Measurements from ENCODE around the gene MPC2.
A peak's percentile ranks its signal among the peaks of the same experiment; 100 is the strongest.

Gene MPC2

DNA sequence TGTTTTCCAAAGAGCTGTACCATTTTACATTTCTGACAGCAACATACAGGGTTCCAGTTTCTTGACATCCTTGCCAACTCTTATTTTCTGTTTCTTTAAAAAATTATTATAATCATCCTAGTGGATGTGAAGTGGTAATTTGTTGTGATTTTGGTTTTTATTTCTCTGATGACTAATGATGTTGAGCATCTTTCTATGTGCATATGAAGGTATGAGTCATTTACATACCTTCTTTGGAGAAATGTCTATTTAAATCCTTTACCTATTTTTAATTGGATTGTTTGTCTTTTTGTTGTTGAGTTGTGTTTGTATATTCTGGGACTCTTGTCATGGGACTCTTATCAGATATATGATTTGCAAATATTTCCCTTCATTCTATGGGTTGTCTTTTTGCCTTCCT lies 20.8 kb upstream of the MPC2 start:
- Histone ChIP-seq H3K9ac (ENCODE audit: low read depth in 1 of 2, low read length in 2 of 2) (no peak overlapping the region), H3K27me3 (ENCODE audit: control insufficient read depth in 1 of 2, insufficient read depth in 2 of 2, low read length in 2 of 2) (no peaks in the 10 kb centered on the region), H3K4me3 (ENCODE audit: low read depth in 1 of 2, low read length in 2 of 2) (no peak overlapping the region), H3K9me3 (ENCODE audit: control insufficient read depth in 1 of 2, low read length in 2 of 2) (no peaks in the 10 kb centered on the region), H3K4me1 (ENCODE audit: control insufficient read depth in 1 of 2, insufficient read depth in 2 of 2, low read length in 2 of 2) (no peaks in the 10 kb centered on the region), H3K27ac (ENCODE audit: low read depth, low read length) (no peak overlapping the region), H3K36me3 (ENCODE audit: control insufficient read depth in 1 of 2, insufficient read depth in 2 of 2, low read length in 2 of 2) (peaks cover 8 to 15% of the 10 kb centered on the region in 2 donors)

- H3K4me3 ChIP-seq (ENCODE audit: low read depth in 1 of 2, low read length in 2 of 2) = no peak overlapping the region
- H3K27me3 ChIP-seq (ENCODE audit: control insufficient read depth in 1 of 2, insufficient read depth in 2 of 2, low read length in 2 of 2) = no peaks in the 10 kb centered on the region
- no peak overlapping the region for H3K27ac ChIP-seq (ENCODE audit: low read depth, low read length)
- H3K9me3 ChIP-seq (ENCODE audit: control insufficient read depth in 1 of 2, low read length in 2 of 2) = no peaks in the 10 kb centered on the region
- no peak overlapping the region for H3K9ac ChIP-seq (ENCODE audit: low read depth in 1 of 2, low read length in 2 of 2)
- H3K4me1 ChIP-seq (ENCODE audit: control insufficient read depth in 1 of 2, insufficient read depth in 2 of 2, low read length in 2 of 2) = no peaks in the 10 kb centered on the region
- H3K36me3 ChIP-seq (ENCODE audit: control insufficient read depth in 1 of 2, insufficient read depth in 2 of 2, low read length in 2 of 2) = peaks cover 11 to 17% of the 10 kb centered on the region in 2 donors
Observed at GRCh38 chr1:167955915-167956314, 19.0 kb upstream of the MPC2 start.

DNA sequence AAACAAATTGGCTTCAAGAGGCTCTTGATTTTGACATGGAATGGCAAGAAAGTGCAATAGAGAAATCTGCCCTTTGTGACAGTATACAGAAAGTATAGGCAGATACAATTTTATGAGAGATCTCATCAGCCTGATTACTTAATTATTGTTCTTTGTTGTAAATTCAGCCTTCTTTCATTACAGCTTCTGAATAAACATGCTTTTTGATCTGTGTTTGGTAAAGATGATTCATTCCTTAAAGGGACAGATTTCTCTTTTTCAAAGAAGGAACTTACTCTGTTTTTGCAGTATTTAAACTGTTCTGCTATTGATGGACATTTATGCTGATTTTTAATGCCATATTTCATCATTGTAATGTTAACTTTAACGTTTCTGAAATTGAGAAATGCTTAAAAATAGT lies 13.7 kb upstream of the MPC2 start:
- Histone ChIP-seq H3K4me3 (ENCODE audit: low read depth in 1 of 2, low read length in 2 of 2) (no peak overlapping the region), H3K27me3 (ENCODE audit: control insufficient read depth in 1 of 2, insufficient read depth in 2 of 2, low read length in 2 of 2) (no peaks in the 10 kb centered on the region), H3K27ac (ENCODE audit: low read depth, low read length) (no peak overlapping the region), H3K9me3 (ENCODE audit: control insufficient read depth in 1 of 2, low read length in 2 of 2) (no peaks in the 10 kb centered on the region), H3K9ac (ENCODE audit: low read depth in 1 of 2, low read length in 2 of 2) (no peak overlapping the region), H3K36me3 (ENCODE audit: control insufficient read depth in 1 of 2, insufficient read depth in 2 of 2, low read length in 2 of 2) (peaks cover 7 to 14% of the 10 kb centered on the region in 2 donors), H3K4me1 (ENCODE audit: control insufficient read depth in 1 of 2, insufficient read depth in 2 of 2, low read length in 2 of 2) (peaks cover 7 to 15% of the 10 kb centered on the region in 2 donors)

GRCh38 chr1:167949785-167950184 lies 12.9 kb upstream of the MPC2 start:
- Histone ChIP-seq H3K4me3 (ENCODE audit: low read depth in 1 of 2, low read length in 2 of 2) (no peak overlapping the region), H3K36me3 (ENCODE audit: control insufficient read depth in 1 of 2, insufficient read depth in 2 of 2, low read length in 2 of 2) (peaks cover 7 to 12% of the 10 kb centered on the region in 2 donors), H3K9me3 (ENCODE audit: control insufficient read depth in 1 of 2, low read length in 2 of 2) (no peaks in the 10 kb centered on the region), H3K27ac (ENCODE audit: low read depth, low read length) (no peak overlapping the region), H3K9ac (ENCODE audit: low read depth in 1 of 2, low read length in 2 of 2) (no peak overlapping the region), H3K27me3 (ENCODE audit: control insufficient read depth in 1 of 2, insufficient read depth in 2 of 2, low read length in 2 of 2) (no peaks in the 10 kb centered on the region), H3K4me1 (ENCODE audit: control insufficient read depth in 1 of 2, insufficient read depth in 2 of 2, low read length in 2 of 2) (peaks cover 7 to 15% of the 10 kb centered on the region in 2 donors)

- no peak overlapping the region for H3K27ac ChIP-seq (ENCODE audit: low read depth, low read length)
- no peak overlapping the region for H3K9ac ChIP-seq (ENCODE audit: low read depth in 1 of 2, low read length in 2 of 2)
- H3K36me3 ChIP-seq (ENCODE audit: control insufficient read depth in 1 of 2, insufficient read depth in 2 of 2, low read length in 2 of 2) = peaks cover 3 to 9% of the 10 kb centered on the region in 2 donors
- no peaks in the 10 kb centered on the region for H3K9me3 ChIP-seq (ENCODE audit: control insufficient read depth in 1 of 2, low read length in 2 of 2)
- H3K4me3 ChIP-seq (ENCODE audit: low read depth in 1 of 2, low read length in 2 of 2) = no peak overlapping the region
- H3K4me1 ChIP-seq (ENCODE audit: control insufficient read depth in 1 of 2, insufficient read depth in 2 of 2, low read length in 2 of 2) = peaks cover 7 to 15% of the 10 kb centered on the region in 2 donors
- no peaks in the 10 kb centered on the region for H3K27me3 ChIP-seq (ENCODE audit: control insufficient read depth in 1 of 2, insufficient read depth in 2 of 2, low read length in 2 of 2)
Observed at GRCh38 chr1:167947733-167948132, 10.9 kb upstream of the MPC2 start.

DNA sequence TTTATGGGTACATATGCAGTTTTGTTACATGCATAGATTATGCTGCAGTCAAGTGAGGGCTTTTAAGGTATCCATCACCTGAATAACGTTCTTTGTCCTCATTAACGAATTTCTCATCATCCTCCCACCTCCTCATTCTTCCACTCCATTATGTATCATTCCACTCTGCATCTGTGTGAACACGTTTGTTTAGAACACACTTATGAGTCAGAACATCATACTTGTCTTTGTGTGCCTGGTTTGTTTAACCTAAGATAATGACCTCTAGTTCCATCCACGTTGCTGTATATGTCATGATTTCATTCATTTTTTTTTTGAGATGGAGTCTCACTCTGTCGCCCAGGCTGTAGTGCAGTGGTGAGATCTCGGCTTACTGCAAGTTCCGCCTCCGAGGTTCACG lies 6.7 kb upstream of the MPC2 start:
- Histone ChIP-seq H3K4me3 (ENCODE audit: low read depth in 1 of 2, low read length in 2 of 2) (no peak overlapping the region), H3K9ac (ENCODE audit: low read depth in 1 of 2, low read length in 2 of 2) (no peak overlapping the region), H3K27ac (ENCODE audit: low read depth, low read length) (no peak overlapping the region), H3K4me1 (ENCODE audit: control insufficient read depth in 1 of 2, insufficient read depth in 2 of 2, low read length in 2 of 2) (peaks cover 0 to 8% of the 10 kb centered on the region in 2 donors), H3K9me3 (ENCODE audit: control insufficient read depth in 1 of 2, low read length in 2 of 2) (no peaks in the 10 kb centered on the region), H3K36me3 (ENCODE audit: control insufficient read depth in 1 of 2, insufficient read depth in 2 of 2, low read length in 2 of 2) (peaks cover 0 to 4% of the 10 kb centered on the region in 2 donors), H3K27me3 (ENCODE audit: control insufficient read depth in 1 of 2, insufficient read depth in 2 of 2, low read length in 2 of 2) (no peaks in the 10 kb centered on the region)

DNA sequence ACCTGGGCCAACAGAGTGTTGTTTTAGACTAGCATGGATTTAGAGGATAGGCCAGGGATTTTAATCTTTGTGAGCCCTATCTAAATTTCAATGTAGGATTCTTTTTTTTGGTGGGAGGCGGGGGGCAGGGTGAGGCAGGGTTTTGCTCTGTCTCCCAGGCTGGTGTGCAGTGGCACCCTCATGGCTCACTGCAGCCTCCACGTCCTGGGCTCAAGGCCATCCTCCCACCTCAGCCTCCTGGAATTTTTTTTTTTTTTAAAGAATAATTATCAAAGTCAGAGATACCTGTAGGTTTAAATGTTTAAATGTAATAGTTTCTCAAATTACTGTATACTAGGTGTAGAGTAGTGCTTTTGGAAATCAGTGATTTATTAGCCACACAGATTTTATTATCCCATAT lies 3.4 kb upstream of the MPC2 start:
- Histone ChIP-seq H3K27me3 (ENCODE audit: control insufficient read depth in 1 of 2, insufficient read depth in 2 of 2, low read length in 2 of 2) (no peaks in the 10 kb centered on the region), H3K27ac (ENCODE audit: low read depth, low read length) (no peak overlapping the region), H3K4me1 (ENCODE audit: control insufficient read depth in 1 of 2, insufficient read depth in 2 of 2, low read length in 2 of 2) (peaks cover 0 to 6% of the 10 kb centered on the region in 2 donors), H3K9me3 (ENCODE audit: control insufficient read depth in 1 of 2, low read length in 2 of 2) (no peaks in the 10 kb centered on the region), H3K9ac (ENCODE audit: low read depth in 1 of 2, low read length in 2 of 2) (no peak overlapping the region), H3K4me3 (ENCODE audit: low read depth in 1 of 2, low read length in 2 of 2) (no peak overlapping the region), H3K36me3 (ENCODE audit: control insufficient read depth in 1 of 2, insufficient read depth in 2 of 2, low read length in 2 of 2) (peaks cover 0 to 4% of the 10 kb centered on the region in 2 donors)

DNA sequence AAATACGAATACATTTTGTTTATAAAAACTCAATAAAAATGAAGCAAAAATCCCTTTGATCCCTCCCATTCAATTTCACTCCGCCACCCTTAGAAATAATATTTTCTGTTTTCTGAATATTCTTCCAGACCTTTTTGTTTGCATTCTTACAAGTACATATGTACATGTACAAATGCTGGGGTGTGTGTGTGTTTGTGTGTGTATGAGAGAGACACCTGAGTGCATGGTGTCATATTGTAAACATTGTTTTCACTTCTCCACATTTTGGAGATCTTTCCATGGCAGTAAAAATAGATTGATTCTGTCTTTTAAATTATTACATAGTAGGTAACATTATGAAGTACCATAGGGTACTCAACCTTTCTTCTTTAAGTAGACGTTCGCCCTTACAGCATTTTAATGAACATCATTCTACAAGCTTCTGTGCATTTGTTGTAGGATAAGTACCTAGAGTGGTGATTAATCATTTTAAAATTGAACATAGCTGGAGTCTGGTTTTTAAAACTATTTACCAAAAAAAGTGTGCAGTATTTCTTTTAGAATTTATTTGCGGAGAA lies 1.3 kb upstream of the MPC2 start:
- Histone ChIP-seq H3K27me3 (ENCODE audit: control insufficient read depth in 1 of 2, insufficient read depth in 2 of 2, low read length in 2 of 2) (no peaks in the 10 kb centered on the region), H3K9me3 (ENCODE audit: control insufficient read depth in 1 of 2, low read length in 2 of 2) (no peaks in the 10 kb centered on the region), H3K4me3 (ENCODE audit: low read depth in 1 of 2, low read length in 2 of 2) (peak overlapping the region; percentile 92 to 93), H3K4me1 (ENCODE audit: control insufficient read depth in 1 of 2, insufficient read depth in 2 of 2, low read length in 2 of 2) (peaks cover 7 to 11% of the 10 kb centered on the region in 2 donors), H3K36me3 (ENCODE audit: control insufficient read depth in 1 of 2, insufficient read depth in 2 of 2, low read length in 2 of 2) (no peaks in the 10 kb centered on the region), H3K27ac (ENCODE audit: low read depth, low read length) (no peak overlapping the region), H3K9ac (ENCODE audit: low read depth in 1 of 2, low read length in 2 of 2) (peak overlapping the region in 1 of 2 donors; percentile 95)

GRCh38 chr1:167937709-167938010 lies 788 bp upstream of the MPC2 start:
- peak overlapping the region; percentile 97 for H3K27ac ChIP-seq (ENCODE audit: low read depth, low read length)
- peaks cover 10 to 11% of the 10 kb centered on the region in 2 donors for H3K4me1 ChIP-seq (ENCODE audit: control insufficient read depth in 1 of 2, insufficient read depth in 2 of 2, low read length in 2 of 2)
- H3K9me3 ChIP-seq (ENCODE audit: control insufficient read depth in 1 of 2, low read length in 2 of 2) = no peaks in the 10 kb centered on the region
- peak overlapping the region; percentile 92 to 93 for H3K4me3 ChIP-seq (ENCODE audit: low read depth in 1 of 2, low read length in 2 of 2)
- H3K36me3 ChIP-seq (ENCODE audit: control insufficient read depth in 1 of 2, insufficient read depth in 2 of 2, low read length in 2 of 2) = no peaks in the 10 kb centered on the region
- H3K9ac ChIP-seq (ENCODE audit: low read depth in 1 of 2, low read length in 2 of 2) = peak overlapping the region; percentile 90 to 95
- H3K27me3 ChIP-seq (ENCODE audit: control insufficient read depth in 1 of 2, insufficient read depth in 2 of 2, low read length in 2 of 2) = no peaks in the 10 kb centered on the region

DNA sequence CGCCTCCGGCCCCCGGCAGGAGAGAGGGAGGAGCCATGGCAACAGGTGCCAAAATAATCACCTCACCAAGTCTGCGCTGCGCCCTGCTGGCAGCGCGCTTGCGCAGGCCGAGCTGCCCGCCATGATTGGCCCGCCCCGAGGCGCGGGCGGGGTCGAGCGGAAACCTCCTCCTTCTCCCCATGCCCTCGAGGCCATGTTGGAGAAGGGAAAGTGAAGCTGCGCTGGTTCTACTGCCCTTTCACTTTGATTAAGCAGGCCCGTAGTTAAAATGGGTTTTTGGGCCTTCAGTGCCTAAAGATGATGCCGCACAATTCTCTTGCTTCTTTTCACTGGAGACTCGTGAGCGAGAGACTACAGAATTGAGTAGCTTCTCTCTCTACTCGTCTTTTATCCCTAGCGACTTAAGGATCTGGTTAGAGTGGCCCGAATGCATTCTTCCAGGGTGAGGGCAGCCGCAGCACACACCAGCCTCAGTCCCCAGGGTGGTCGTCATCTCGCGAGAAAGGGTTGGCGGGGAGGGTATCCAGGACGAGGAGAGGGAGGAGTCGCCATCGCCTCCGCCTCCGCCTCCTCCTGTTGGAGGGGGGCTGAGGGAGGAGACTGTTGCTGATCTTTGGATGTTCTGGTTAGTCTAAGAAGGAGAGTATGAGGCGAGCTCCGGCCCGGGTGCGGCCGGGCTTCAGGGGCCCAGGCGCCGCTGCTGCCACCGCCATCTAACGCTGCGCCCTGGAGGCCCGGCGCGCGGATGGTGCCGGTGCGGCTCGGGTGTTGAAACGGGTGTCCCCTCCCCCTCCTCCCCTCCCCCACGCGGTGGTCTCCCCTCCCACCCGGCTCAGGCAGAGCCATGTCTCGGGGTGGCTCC lies 573 bp downstream of the MPC2 start, which contains the start of gene DCAF6:
TSS of gene DCAF6 (plus strand) at position 616 of the 862 bp plus-strand sequence. CDS start at position 845, 229 bp downstream.
- H3K4me1 ChIP-seq (ENCODE audit: control insufficient read depth in 1 of 2, insufficient read depth in 2 of 2, low read length in 2 of 2) = peaks cover 10 to 11% of the 10 kb centered on the region in 2 donors
- peak within 1 kb of the TSS; percentile 92 to 93 for H3K4me3 ChIP-seq (ENCODE audit: low read depth in 1 of 2, low read length in 2 of 2)

More for the DNA sequence above, 573 bp downstream of the MPC2 start, which contains the start of gene DCAF6:
- Histone ChIP-seq H3K9me3 (ENCODE audit: control insufficient read depth in 1 of 2, low read length in 2 of 2) (no peaks in the 10 kb centered on the region), H3K27ac (ENCODE audit: low read depth, low read length) (peak within 1 kb of the TSS; percentile 97), H3K27me3 (ENCODE audit: control insufficient read depth in 1 of 2, insufficient read depth in 2 of 2, low read length in 2 of 2) (no peaks in the 10 kb centered on the region), H3K9ac (ENCODE audit: low read depth in 1 of 2, low read length in 2 of 2) (peak within 1 kb of the TSS; percentile 90 to 95), H3K36me3 (ENCODE audit: control insufficient read depth in 1 of 2, insufficient read depth in 2 of 2, low read length in 2 of 2) (no peaks in the 10 kb centered on the region)

All from duodenal mucosa (tissue), 2 donors.